ENCODE results near the gene TUSC2.

Gene TUSC2

DNA sequence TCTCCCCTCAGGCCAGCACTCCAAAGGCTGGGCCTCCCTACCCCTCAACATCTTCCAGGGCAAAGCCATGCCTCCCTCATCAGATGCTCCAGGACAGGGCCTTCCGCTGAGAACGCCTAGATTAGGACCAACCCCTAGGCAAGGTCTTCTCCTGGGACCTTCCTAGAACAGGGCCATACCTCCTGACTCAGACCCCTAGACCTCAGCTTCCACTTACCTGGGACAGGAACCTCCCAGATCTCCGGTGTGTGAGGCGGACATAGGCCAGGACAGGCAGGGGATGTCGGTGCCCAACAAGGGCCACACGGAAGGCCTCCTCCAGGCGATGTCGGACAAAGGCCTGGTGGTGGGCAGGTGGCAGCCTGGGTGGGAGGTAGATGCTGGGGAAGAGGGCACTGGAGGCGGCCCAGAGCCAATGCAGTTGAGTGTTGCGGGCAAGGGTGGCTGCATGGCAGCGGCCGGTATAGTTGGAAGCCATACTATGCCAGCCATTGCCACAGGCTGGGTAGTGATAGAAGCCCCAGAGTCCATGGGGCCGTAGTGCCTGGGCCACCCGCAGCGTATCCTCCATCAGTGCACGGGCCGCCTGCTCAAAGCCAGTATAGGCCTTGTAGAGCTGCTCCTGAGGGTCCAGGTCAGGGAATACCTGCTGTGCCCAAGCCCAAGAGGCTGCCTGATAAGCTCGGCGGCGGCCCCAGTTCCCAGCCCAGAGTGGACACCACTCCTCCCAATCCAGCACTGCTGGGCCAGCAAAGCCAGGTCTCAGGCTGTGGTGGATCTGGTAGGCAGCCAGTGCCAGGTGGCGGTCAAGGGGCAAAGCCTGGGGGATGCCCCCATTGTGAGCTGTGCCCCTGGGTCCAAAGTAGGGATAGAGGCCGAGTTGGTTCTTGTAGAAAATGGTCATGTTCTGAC, 33.3 kb downstream of the TUSC2 start (continued):
- no peak for TF ChIP-seq ZNF623 (tag by site-specific recombination; IDR thresholded peaks at IDR 0.05)
- no peak for TF ChIP-seq ZNF350 (tag by site-specific recombination; IDR thresholded peaks at IDR 0.05)
- TF ChIP-seq, protein P1, sequence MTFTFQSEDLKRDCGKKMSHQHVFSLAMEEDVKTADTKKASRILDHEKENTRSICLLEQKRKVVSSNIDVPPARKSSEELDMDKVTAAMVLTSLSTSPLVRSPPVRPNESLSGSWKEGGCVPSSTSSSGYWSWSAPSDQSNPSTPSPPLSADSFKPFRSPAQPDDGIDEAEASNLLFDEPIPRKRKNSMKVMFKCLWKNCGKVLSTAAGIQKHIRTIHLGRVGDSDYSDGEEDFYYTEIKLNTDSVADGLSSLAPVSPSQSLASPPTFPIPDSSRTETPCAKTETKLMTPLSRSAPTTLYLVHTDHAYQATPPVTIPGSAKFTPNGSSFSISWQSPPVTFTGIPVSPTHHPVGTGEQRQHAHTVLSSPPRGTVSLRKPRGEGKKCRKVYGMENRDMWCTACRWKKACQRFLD (tag by site-specific recombination; IDR thresholded peaks at IDR 0.05): no peak
- TF ChIP-seq SP7 (tag by site-specific recombination; IDR thresholded peaks at IDR 0.05): no peak

DNA sequence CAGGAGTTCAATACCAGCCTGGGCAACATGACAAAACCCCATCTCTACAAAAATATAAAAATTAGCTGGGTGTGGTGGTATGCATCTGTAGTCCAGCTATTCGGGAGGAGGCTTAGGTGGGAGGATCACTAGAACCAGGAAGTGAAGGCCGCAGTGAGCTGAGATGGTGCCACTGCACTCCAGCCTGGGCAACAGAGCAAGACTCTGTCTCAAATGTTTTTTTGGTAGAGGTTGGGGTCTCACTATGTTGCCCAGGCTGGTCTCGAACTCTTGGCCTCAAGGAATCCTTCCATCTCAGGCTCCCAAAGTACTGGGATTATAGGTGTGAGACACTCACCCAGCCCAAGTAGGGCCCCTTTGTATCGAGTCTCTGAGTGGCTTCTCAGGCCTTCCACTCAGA, 33.9 kb downstream of the TUSC2 start:
- Histone ChIP-seq H3K36me3 (ENCODE audit: control insufficient read depth in 2 of 2, insufficient read depth in 1 of 2, low read length in 2 of 2) (peaks cover 0 to 20% of the 10 kb centered on the region in 2 experiments; a peak in 1 of 3 replicates), H3K9me3 (ENCODE audit: control insufficient read depth, insufficient read depth, low read depth, low read length) (no peaks in the 10 kb centered on the region), H3K4me1 (ENCODE audit: control insufficient read depth, insufficient read depth, low read length) (no peaks in the 10 kb centered on the region), H3K4me3 (ENCODE audit: low read depth, low read length) (no peak overlapping the region), H3K27ac (ENCODE audit: extremely low read depth, low read depth, low read length) (no peak overlapping the region)
- ChIA-PET CTCF (interaction anchor here (0.6 to 1.9 kb wide), 3 partner anchors 19 to 944 kb away, joined by 4 to 7 read pairs (median 4); no protein-coding TSS in a partner anchor), POLR2A (no interaction called here)
- TF ChIP-seq ZNF654 (tag by site-specific recombination; IDR thresholded peaks at IDR 0.05; ENCODE audit: low read depth): no peak
- no peak for TF ChIP-seq ZNF571 (tag by site-specific recombination; IDR thresholded peaks at IDR 0.05)
- TF ChIP-seq ZNF121 (tag by site-specific recombination; IDR thresholded peaks at IDR 0.05): peak; percentile 93
- TF ChIP-seq, protein P2, sequence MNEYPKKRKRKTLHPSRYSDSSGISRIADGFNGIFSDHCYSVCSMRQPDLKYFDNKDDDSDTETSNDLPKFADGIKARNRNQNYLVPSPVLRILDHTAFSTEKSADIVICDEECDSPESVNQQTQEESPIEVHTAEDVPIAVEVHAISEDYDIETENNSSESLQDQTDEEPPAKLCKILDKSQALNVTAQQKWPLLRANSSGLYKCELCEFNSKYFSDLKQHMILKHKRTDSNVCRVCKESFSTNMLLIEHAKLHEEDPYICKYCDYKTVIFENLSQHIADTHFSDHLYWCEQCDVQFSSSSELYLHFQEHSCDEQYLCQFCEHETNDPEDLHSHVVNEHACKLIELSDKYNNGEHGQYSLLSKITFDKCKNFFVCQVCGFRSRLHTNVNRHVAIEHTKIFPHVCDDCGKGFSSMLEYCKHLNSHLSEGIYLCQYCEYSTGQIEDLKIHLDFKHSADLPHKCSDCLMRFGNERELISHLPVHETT (tag by site-specific recombination; IDR thresholded peaks at IDR 0.05): no peak
- no peak for TF ChIP-seq ZNF830 (tag by site-specific recombination; IDR thresholded peaks at IDR 0.05; ENCODE audit: low read depth)

DNA sequence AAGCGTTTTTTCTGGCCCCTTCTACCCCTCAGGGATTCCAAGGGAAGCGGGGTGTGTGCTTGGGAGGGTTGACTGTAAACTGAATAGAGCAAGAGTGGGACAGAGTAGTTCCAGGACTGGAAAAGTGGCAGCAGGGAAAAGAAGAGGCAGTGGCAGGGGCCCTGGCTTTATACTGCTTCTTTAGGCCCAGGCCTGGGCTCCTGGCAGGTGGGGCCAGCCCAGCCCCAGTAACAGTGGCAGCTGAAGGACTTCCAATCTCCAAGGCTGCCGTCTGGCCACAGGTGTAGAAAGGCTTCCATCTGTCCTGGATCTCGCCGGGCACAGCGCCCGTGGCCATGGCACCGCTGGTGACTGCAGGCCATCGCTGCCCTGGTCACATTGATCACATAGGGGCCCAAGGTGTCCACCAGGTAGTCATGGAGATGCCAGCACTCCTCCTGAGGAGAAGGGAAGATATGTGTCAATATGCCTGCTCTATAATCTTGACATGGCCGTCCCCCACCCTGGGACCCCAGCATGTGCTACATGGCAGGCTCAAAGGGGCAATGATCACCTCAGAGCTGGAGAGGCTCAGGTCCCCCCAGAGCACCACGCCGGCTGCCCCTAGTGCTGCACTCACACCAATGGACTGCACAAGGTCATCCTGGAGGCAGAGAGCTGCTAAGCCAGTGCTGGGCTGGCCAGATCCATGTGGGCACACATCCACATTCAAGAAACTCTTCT, 34.8 kb downstream of the TUSC2 start:
- ChIA-PET CTCF (interaction anchor here (0.6 to 1.9 kb wide), 9 partner anchors 15 to 943 kb away, joined by 3 to 7 read pairs (median 4); no protein-coding TSS in a partner anchor), POLR2A (interaction anchor here (1.5 to 1.9 kb wide), 4 partner anchors 10 to 47 kb away, joined by 3 to 13 read pairs (median 8); partner anchors contain the start of genes HYAL1 and TUSC2)
- H3K4me1 ChIP-seq (ENCODE audit: control insufficient read depth, insufficient read depth, low read length): no peaks in the 10 kb centered on the region
- H3K4me3 ChIP-seq (ENCODE audit: low read depth, low read length): no peak overlapping the region; the same call in 1 of the 2 replicates
- TF ChIP-seq PRDM1 (tag by site-specific recombination; IDR thresholded peaks at IDR 0.05) (no peak), ZBTB20 (tag by site-specific recombination; IDR thresholded peaks at IDR 0.05) (0 out of 2 replicates have a peak, but pooled peaks have one; percentile 1)
- H3K36me3 ChIP-seq (ENCODE audit: control insufficient read depth in 2 of 2, insufficient read depth in 1 of 2, low read length in 2 of 2): peaks cover 0 to 29% of the 10 kb centered on the region in 2 experiments; a peak in 1 of 3 replicates
- no peaks in the 10 kb centered on the region for H3K9me3 ChIP-seq (ENCODE audit: control insufficient read depth, insufficient read depth, low read depth, low read length)
- peak overlapping the region; percentile 47 for H3K27ac ChIP-seq (ENCODE audit: extremely low read depth, low read depth, low read length)

DNA sequence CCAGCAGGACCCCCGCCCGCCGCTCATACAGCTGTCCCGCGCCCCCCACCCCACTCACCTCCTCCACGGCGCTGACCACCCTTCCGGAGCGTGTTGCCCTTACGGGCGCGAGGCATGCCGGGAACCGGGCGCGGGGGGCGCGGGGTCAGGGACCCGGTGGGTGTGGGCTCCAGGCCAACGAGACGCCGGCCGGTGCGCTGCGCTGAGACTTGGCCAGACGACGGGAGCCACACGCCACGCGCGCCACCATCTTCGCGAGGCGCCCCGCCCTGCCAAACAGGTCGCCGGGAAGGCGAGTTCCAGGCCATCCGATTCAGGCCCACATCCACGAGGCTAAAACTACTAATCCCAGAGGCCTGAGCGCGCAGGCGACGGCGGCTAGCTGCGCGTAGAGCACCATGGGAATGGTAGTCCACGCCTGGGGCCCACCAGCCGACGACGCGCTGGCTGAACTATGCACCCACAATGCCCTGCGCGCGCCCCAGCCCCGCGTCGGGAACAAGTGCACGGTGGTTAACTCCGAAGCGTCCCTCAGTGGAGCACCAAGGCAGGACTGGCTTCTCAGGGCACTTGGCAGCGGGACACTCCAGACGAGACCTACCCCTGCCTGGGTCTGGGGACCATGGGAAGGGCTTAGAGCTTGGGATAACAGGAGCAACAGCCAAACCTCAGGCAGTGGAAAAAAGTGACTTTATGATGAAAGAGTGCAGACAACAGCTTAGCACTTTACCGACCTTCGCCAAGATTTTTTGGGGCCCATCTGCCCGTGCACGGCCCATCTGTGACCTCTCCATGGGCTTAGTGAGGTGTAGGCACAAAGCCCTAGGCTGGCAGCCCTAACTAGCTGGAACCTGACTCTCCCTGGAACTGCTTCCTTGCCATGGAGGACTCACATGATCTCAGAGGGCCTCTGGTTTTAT, 35.6 kb downstream of the TUSC2 start, which contains the start of gene IFRD2:
IFRD2 (minus strand) TSS at position 271 of the 920 bp plus-strand sequence; CDS start at position 116, 155 bp downstream.
- Histone ChIP-seq H3K9me3 (ENCODE audit: control insufficient read depth, insufficient read depth, low read depth, low read length) (no peaks in the 10 kb centered on the region), H3K4me3 (ENCODE audit: low read depth, low read length) (peak within 1 kb of the TSS; percentile 80), H3K27ac (ENCODE audit: extremely low read depth, low read depth, low read length) (peak within 1 kb of the TSS; percentile 77), H3K36me3 (ENCODE audit: control insufficient read depth in 2 of 2, insufficient read depth in 1 of 2, low read length in 2 of 2) (peaks cover 0 to 37% of the 10 kb centered on the region in 2 experiments; a peak in 1 of 3 replicates), H3K4me1 (ENCODE audit: control insufficient read depth, insufficient read depth, low read length) (no peaks in the 10 kb centered on the region)
- ChIA-PET CTCF (interaction anchor here (0.5 to 1.9 kb wide), 12 partner anchors 14 to 263 kb away, joined by 3 to 7 read pairs (median 3); no protein-coding TSS in a partner anchor), POLR2A (interaction anchor here (0.5 to 1.9 kb wide), 13 partner anchors 10 to 1131 kb away, joined by 3 to 18 read pairs (median 4); partner anchors contain the start of genes GNAI2, HYAL1 and TUSC2)
- TF ChIP-seq GLI2 (tag by site-specific recombination; IDR thresholded peaks at IDR 0.05; ENCODE audit: borderline replicate concordance, low read depth) (no peak), ZNF341 (tag by site-specific recombination; IDR thresholded peaks at IDR 0.05; ENCODE audit: low read depth) (no peak), ZNF776 (tag by site-specific recombination; IDR thresholded peaks at IDR 0.05; ENCODE audit: borderline replicate concordance) (no peak), SP7 (tag by site-specific recombination; IDR thresholded peaks at IDR 0.05) (no peak), ZNF596 (tag by site-specific recombination; IDR thresholded peaks at IDR 0.05) (no peak)
- TF ChIP-seq, protein P3, sequence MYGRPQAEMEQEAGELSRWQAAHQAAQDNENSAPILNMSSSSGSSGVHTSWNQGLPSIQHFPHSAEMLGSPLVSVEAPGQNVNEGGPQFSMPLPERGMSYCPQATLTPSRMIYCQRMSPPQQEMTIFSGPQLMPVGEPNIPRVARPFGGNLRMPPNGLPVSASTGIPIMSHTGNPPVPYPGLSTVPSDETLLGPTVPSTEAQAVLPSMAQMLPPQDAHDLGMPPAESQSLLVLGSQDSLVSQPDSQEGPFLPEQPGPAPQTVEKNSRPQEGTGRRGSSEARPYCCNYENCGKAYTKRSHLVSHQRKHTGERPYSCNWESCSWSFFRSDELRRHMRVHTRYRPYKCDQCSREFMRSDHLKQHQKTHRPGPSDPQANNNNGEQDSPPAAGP (tag by site-specific recombination; IDR thresholded peaks at IDR 0.05): peak; percentile 73
- TF ChIP-seq, protein P4, sequence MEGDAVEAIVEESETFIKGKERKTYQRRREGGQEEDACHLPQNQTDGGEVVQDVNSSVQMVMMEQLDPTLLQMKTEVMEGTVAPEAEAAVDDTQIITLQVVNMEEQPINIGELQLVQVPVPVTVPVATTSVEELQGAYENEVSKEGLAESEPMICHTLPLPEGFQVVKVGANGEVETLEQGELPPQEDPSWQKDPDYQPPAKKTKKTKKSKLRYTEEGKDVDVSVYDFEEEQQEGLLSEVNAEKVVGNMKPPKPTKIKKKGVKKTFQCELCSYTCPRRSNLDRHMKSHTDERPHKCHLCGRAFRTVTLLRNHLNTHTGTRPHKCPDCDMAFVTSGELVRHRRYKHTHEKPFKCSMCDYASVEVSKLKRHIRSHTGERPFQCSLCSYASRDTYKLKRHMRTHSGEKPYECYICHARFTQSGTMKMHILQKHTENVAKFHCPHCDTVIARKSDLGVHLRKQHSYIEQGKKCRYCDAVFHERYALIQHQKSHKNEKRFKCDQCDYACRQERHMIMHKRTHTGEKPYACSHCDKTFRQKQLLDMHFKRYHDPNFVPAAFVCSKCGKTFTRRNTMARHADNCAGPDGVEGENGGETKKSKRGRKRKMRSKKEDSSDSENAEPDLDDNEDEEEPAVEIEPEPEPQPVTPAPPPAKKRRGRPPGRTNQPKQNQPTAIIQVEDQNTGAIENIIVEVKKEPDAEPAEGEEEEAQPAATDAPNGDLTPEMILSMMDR (tag by site-specific recombination; IDR thresholded peaks at IDR 0.05): no peak
